ENCODE measurements around the gene IARS1. TPM values are rescaled to one million over a fixed set of nuclear protein-coding genes. Genes with fewer than 3 reads are reported as not detected.

The IARS1 gene

Small RNA genes lying within 50 kb of the gene (small RNA-seq; reads per million reads assigned to genes)
- gene MIR3651 = not detected
- gene SNORA84 = 6.9 reads per million, percentile 88 among the genes with 10 or more reads in this experiment
